NCI-H748 (cell line): ENCODE data around the gene ARAP3.

Experiments
- DNase-seq: peaks from one replicate; lab custom pipeline; 2025; ENCODE audit not compliant: unreplicated experiment; lab: John Stamatoyannopoulos, UW

ARAP3 gene

GRCh38 chr5:141641634-141642267, 40.3 kb downstream of the ARAP3 start:
- no peak for DNase-seq

- no peak for DNase-seq
Observed at GRCh38 chr5:141640698-141641097, 41.3 kb downstream of the ARAP3 start.

GRCh38 chr5:141640051-141640415, 42.0 kb downstream of the ARAP3 start:
- DNase-seq, result no peak

- DNase-seq, result no peak
Observed at GRCh38 chr5:141639357-141640050, 42.5 kb downstream of the ARAP3 start.

- no peak for DNase-seq
Observed at GRCh38 chr5:141638771-141639170, 43.3 kb downstream of the ARAP3 start.

GRCh38 chr5:141637767-141638419, 44.1 kb downstream of the ARAP3 start:
- DNase-seq, result peak; percentile 39

- peak; percentile 64 for DNase-seq
Observed at GRCh38 chr5:141637123-141637766, 44.8 kb downstream of the ARAP3 start.

GRCh38 chr5:141636413-141637122, 45.5 kb downstream of the ARAP3 start, which contains the start of the genes HDAC3 and RELL2:
Gene HDAC3, minus strand, starts transcription at chr5:141636849. Its CDS starts 59 bp downstream, at chr5:141636790.
Gene RELL2, plus strand, starts transcription at chr5:141636997. Its CDS starts 1,229 bp downstream, at chr5:141638226.
- peak; percentile 87 for DNase-seq

- DNase-seq, result no peak
Observed at GRCh38 chr5:141636106-141636412, 46.0 kb downstream of the ARAP3 start.

- DNase-seq, result no peak
Observed at GRCh38 chr5:141635646-141636045, 46.4 kb downstream of the ARAP3 start.

- no peak for DNase-seq
Observed at GRCh38 chr5:141634720-141635119, 47.3 kb downstream of the ARAP3 start.

- DNase-seq, result no peak
Observed at GRCh38 chr5:141633871-141634561, 48.0 kb downstream of the ARAP3 start.

- DNase-seq, result peak; percentile 29
Observed at GRCh38 chr5:141632650-141633049, 49.4 kb downstream of the ARAP3 start.

- DNase-seq, result no peak
Observed at GRCh38 chr5:141630570-141631140, 51.4 kb downstream of the ARAP3 start.

- no peak for DNase-seq
Observed at GRCh38 chr5:141628175-141628788, 53.7 kb downstream of the ARAP3 start.

GRCh38 chr5:141623611-141624010, 58.4 kb downstream of the ARAP3 start:
- DNase-seq, result no peak

- DNase-seq, result no peak
Observed at GRCh38 chr5:141623186-141623585, 58.8 kb downstream of the ARAP3 start.

- DNase-seq, result peak; percentile 98
Observed at GRCh38 chr5:141618804-141619554, 63.1 kb downstream of the ARAP3 start, which contains the start of gene DIAPH1. Gene DIAPH1, minus strand, starts transcription at chr5:141619000. Its CDS starts 86 bp downstream, at chr5:141618914.
